Measurements from ENCODE around the gene CASP14. TPM values are rescaled to one million over a fixed set of nuclear protein-coding genes. Genes with fewer than 3 reads are reported as not detected.

The CASP14 gene
- total RNA-seq, 2 donors from 2014 or later, result not detected

- no peak for DNase-seq
- intact Hi-C loops (cut with DNase I, micrococcal nuclease), result no loop called here
- no peak for ATAC-seq
These were observed 55.8 kb downstream of the CASP14 start for GRCh38 chr19:15105044-15105443.

GRCh38 chr19:15107061-15108010 lies 58.1 kb downstream of the CASP14 start, which contains the start of gene SYDE1:
Gene SYDE1, plus strand, starts transcription at chr19:15107401. Its CDS starts 33 bp downstream, at chr19:15107434.
- no peak for DNase-seq
- intact Hi-C loops (cut with DNase I, micrococcal nuclease), result no loop called here
- no peak for ATAC-seq

Other genes with a start within 250 kb of the CASP14 start
- not detected for gene OR7A5, start 214.3 kb upstream of the CASP14 start, total RNA-seq
- not detected for gene OR7C1, start 214.3 kb upstream of the CASP14 start, total RNA-seq
- not detected for gene OR7A10, start 200.6 kb upstream of the CASP14 start, total RNA-seq
- not detected for gene OR7A17, start 163.3 kb upstream of the CASP14 start, total RNA-seq
- not detected for gene OR7C2, start 108.0 kb upstream of the CASP14 start, total RNA-seq
- not detected for gene SLC1A6, start 69.6 kb upstream of the CASP14 start, total RNA-seq
- gene OR1I1, start 32.7 kb downstream of the CASP14 start, total RNA-seq, result not detected
- gene SYDE1, start 57.9 kb downstream of the CASP14 start, total RNA-seq, result 1 to 10 TPM; 3.6 to 7.5 TPM
- gene NOTCH3, start 151.5 kb downstream of the CASP14 start, total RNA-seq, result 10 to 100 TPM in 1 of 2 donors, 1 to 10 TPM in 1; 6.1 to 12.2 TPM
- under 1 TPM; 0.39 to 0.58 TPM for gene EPHX3, start 183.0 kb downstream of the CASP14 start, total RNA-seq